ENCODE data around the gene HHAT. TPM values are rescaled to one million over a fixed set of nuclear protein-coding genes. Genes with fewer than 3 reads are reported as not detected.

Gene HHAT
- total RNA-seq, 4 donors from 2014 or later = 0.31 to 0.33 (median 0.33) TPM; not detected in 1

- no peaks in the 10 kb centered on the region for H3K9me3 ChIP-seq
- no peaks in the 10 kb centered on the region for H3K36me3 ChIP-seq
- intact Hi-C loops (cut with DNase I; ENCODE audit: low total_unique reads) (no loop called here), in situ Hi-C loops (cut with MboI; ENCODE audit: low sequenced_read_pairs in 4 of 4) (no loop called here)
- ATAC-seq (no peak), DNase-seq (no peak)
- no peaks in the 10 kb centered on the region for H3K27me3 ChIP-seq
- no peaks in the 10 kb centered on the region for H3K4me1 ChIP-seq
- no peak overlapping the region for H3K27ac ChIP-seq
- TF ChIP-seq CTCF (IDR thresholded peaks at IDR 0.05 in 4 of 5, conservative IDR thresholded peaks at IDR 0.05 in 1 of 5) (no peak), POLR2A (IDR thresholded peaks at IDR 0.05) (no peak)
- no peak overlapping the region for H3K4me3 ChIP-seq
These were observed 32.3 kb downstream of the HHAT start for GRCh38 chr1:210360852-210361477.

- no peak for DNase-seq
- Histone ChIP-seq H3K27ac (no peak overlapping the region), H3K27me3 (no peaks in the 10 kb centered on the region), H3K4me3 (no peak overlapping the region), H3K4me1 (no peaks in the 10 kb centered on the region), H3K36me3 (no peaks in the 10 kb centered on the region), H3K9me3 (no peaks in the 10 kb centered on the region)
- in situ Hi-C loops (cut with MboI; ENCODE audit: low sequenced_read_pairs in 4 of 4) = no loop called here
- TF ChIP-seq POLR2A (IDR thresholded peaks at IDR 0.05) = no peak
- no peak for TF ChIP-seq CTCF (IDR thresholded peaks at IDR 0.05 in 4 of 5, conservative IDR thresholded peaks at IDR 0.05 in 1 of 5)
- no peak for ATAC-seq
- intact Hi-C loops (cut with DNase I; ENCODE audit: low total_unique reads) = no loop called here
These were observed 33.0 kb downstream of the HHAT start for GRCh38 chr1:210361665-210362064.

- Histone ChIP-seq H3K4me3 (no peak overlapping the region), H3K36me3 (no peaks in the 10 kb centered on the region), H3K9me3 (no peaks in the 10 kb centered on the region), H3K4me1 (no peaks in the 10 kb centered on the region), H3K27ac (no peak overlapping the region), H3K27me3 (no peaks in the 10 kb centered on the region)
- ATAC-seq (no peak), DNase-seq (no peak)
- in situ Hi-C loops (cut with MboI; ENCODE audit: low sequenced_read_pairs in 4 of 4) (no loop called here), intact Hi-C loops (cut with DNase I; ENCODE audit: low total_unique reads) (no loop called here)
- TF ChIP-seq POLR2A (IDR thresholded peaks at IDR 0.05) (no peak), CTCF (IDR thresholded peaks at IDR 0.05 in 4 of 5, conservative IDR thresholded peaks at IDR 0.05 in 1 of 5) (no peak)
These were observed 33.8 kb downstream of the HHAT start for GRCh38 chr1:210362526-210362925.

GRCh38 chr1:210363119-210363518, 34.4 kb downstream of the HHAT start:
- Histone ChIP-seq H3K4me1 (no peaks in the 10 kb centered on the region), H3K36me3 (no peaks in the 10 kb centered on the region), H3K27ac (no peak overlapping the region), H3K27me3 (no peaks in the 10 kb centered on the region), H3K4me3 (no peak overlapping the region), H3K9me3 (no peaks in the 10 kb centered on the region)
- intact Hi-C loops (cut with DNase I; ENCODE audit: low total_unique reads) (no loop called here), in situ Hi-C loops (cut with MboI; ENCODE audit: low sequenced_read_pairs in 4 of 4) (no loop called here)
- DNase-seq = no peak
- no peak for TF ChIP-seq CTCF (IDR thresholded peaks at IDR 0.05 in 4 of 5, conservative IDR thresholded peaks at IDR 0.05 in 1 of 5)
- TF ChIP-seq POLR2A (IDR thresholded peaks at IDR 0.05) = no peak
- no peak for ATAC-seq

GRCh38 chr1:210364479-210364878, 35.8 kb downstream of the HHAT start:
- H3K9me3 ChIP-seq = no peaks in the 10 kb centered on the region
- no peaks in the 10 kb centered on the region for H3K27me3 ChIP-seq
- H3K4me1 ChIP-seq = no peaks in the 10 kb centered on the region
- no peak overlapping the region for H3K4me3 ChIP-seq
- intact Hi-C loops (cut with DNase I; ENCODE audit: low total_unique reads) = no loop called here
- H3K27ac ChIP-seq = no peak overlapping the region
- DNase-seq (no peak), ATAC-seq (no peak)
- H3K36me3 ChIP-seq = no peaks in the 10 kb centered on the region
- no peak for TF ChIP-seq CTCF (IDR thresholded peaks at IDR 0.05 in 4 of 5, conservative IDR thresholded peaks at IDR 0.05 in 1 of 5)
- no peak for TF ChIP-seq POLR2A (IDR thresholded peaks at IDR 0.05)
- in situ Hi-C loops (cut with MboI; ENCODE audit: low sequenced_read_pairs in 4 of 4) = no loop called here

Measured in gastrocnemius medialis (tissue), 4 donors.